Neuronal stem cell (in vitro differentiated cells): ENCODE data around the gene SERPINB6.

Experiments used
- DNase-seq: peaks from one replicate; pipeline ENCODE4 v3.0.0-alpha.2; 2013; ENCODE audit warnings: low spot score
- H2AFZ ChIP-seq: one replicate; pipeline ENCODE4 v1.6.1; 2013; ENCODE audit warnings: mild to moderate bottlenecking, low read length, inconsistent platforms
- H2AK5ac ChIP-seq: 2 replicates; pipeline ENCODE4 v1.6.1; 2013; ENCODE audit warnings: low read depth, mild to moderate bottlenecking, inconsistent platforms, low read length, moderate library complexity, mixed read lengths
- H2BK120ac ChIP-seq: 2 replicates; pipeline ENCODE4 v1.6.1; 2013; ENCODE audit warnings: low read depth, mild to moderate bottlenecking, inconsistent platforms, low read length, moderate library complexity, mixed read lengths
- H2BK12ac ChIP-seq: one replicate; pipeline ENCODE4 v1.6.1; 2013; ENCODE audit warnings: low read length, inconsistent platforms
- H2BK15ac ChIP-seq: 2 replicates; pipeline ENCODE4 v1.6.1; 2013; ENCODE audit warnings: mild to moderate bottlenecking, low read length, inconsistent platforms, mixed read lengths
- H2BK5ac ChIP-seq: one replicate; pipeline ENCODE4 v1.6.1; 2013; ENCODE audit warnings: inconsistent platforms, mild to moderate bottlenecking, low read length, moderate library complexity
- H3K14ac ChIP-seq: one replicate; pipeline ENCODE4 v1.6.1; 2013; ENCODE audit warnings: low read length, inconsistent platforms
- H3K18ac ChIP-seq: 2 replicates; pipeline ENCODE4 v1.6.1; 2013; ENCODE audit warnings: low read length, inconsistent platforms
- H3K23ac ChIP-seq: 2 replicates; pipeline ENCODE4 v1.6.1; 2013; ENCODE audit warnings: low read depth, mild to moderate bottlenecking, mixed read lengths, low read length, inconsistent platforms; ENCODE audit not compliant: poor library complexity
- H3K27ac ChIP-seq: replicated peaks from 3 replicates; pipeline ENCODE4 v1.5.1; 2013; ENCODE audit warnings: low read length, inconsistent platforms
- H3K27me3 ChIP-seq, 3 experiments: 2 replicates each; pipeline ENCODE4 v1.6.1; 2013; ENCODE audit warnings: low read length in 3 of 3, mild to moderate bottlenecking in 2 of 3, inconsistent platforms in 1 of 3, low read depth in 1 of 3, mixed read lengths in 1 of 3, moderate library complexity in 1 of 3; ENCODE audit not compliant: control insufficient read depth in 3 of 3, insufficient read depth in 3 of 3
- H3K36me3 ChIP-seq, 2 donors: replicated peaks in 1 of 2; 2 replicates each; pipeline ENCODE4 v1.6.1; 2013; ENCODE audit warnings: low read length in 2 of 2; ENCODE audit not compliant: control insufficient read depth in 2 of 2, insufficient read depth in 2 of 2
- H3K4ac ChIP-seq: 2 replicates; pipeline ENCODE4 v1.6.1; 2013; ENCODE audit warnings: inconsistent platforms, mild to moderate bottlenecking, low read length, moderate library complexity
- H3K4me1 ChIP-seq, 2 donors: 1 replicate in 1 of 2; 2 replicates in 1 of 2; pipeline ENCODE4 v1.6.1; 2013; ENCODE audit warnings: low read length in 2 of 2, low read depth in 1 of 2; ENCODE audit not compliant: control insufficient read depth in 2 of 2, insufficient read depth in 1 of 2
- H3K4me2 ChIP-seq: one replicate; pipeline ENCODE4 v1.6.1; 2013; ENCODE audit warnings: mild to moderate bottlenecking, low read length, inconsistent platforms; ENCODE audit not compliant: insufficient read depth, poor library complexity, severe bottlenecking
- H3K4me3 ChIP-seq, 2 donors: 2 replicates each; pipeline ENCODE4 v1.5.1; 2013; ENCODE audit warnings: low read length in 2 of 2, mild to moderate bottlenecking in 2 of 2, inconsistent platforms in 1 of 2, moderate library complexity in 1 of 2
- H3K79me1 ChIP-seq: one replicate; pipeline ENCODE4 v1.6.1; 2013; ENCODE audit warnings: low read depth, mild to moderate bottlenecking, inconsistent platforms, low read length, moderate library complexity
- H3K9ac ChIP-seq: one replicate; pipeline ENCODE4 v1.6.1; 2013; ENCODE audit warnings: mild to moderate bottlenecking, low read depth, low read length, inconsistent platforms; ENCODE audit not compliant: poor library complexity
- H3K9me3 ChIP-seq, 2 donors: replicated peaks in 1 of 2; 2 replicates each; pipeline versions ENCODE3 to v1.6.1; 2013; ENCODE audit warnings: low read length in 2 of 2, mild to moderate bottlenecking in 2 of 2, inconsistent platforms in 1 of 2, low read depth in 1 of 2, mixed read lengths in 1 of 2, moderate library complexity in 1 of 2; ENCODE audit not compliant: control insufficient read depth in 2 of 2, insufficient read depth in 1 of 2
- H4K8ac ChIP-seq: one replicate; pipeline ENCODE4 v1.6.1; 2013; ENCODE audit warnings: low read depth, mild to moderate bottlenecking, inconsistent platforms, low read length, moderate library complexity
- H4K91ac ChIP-seq: one replicate; pipeline ENCODE4 v1.6.1; 2013; ENCODE audit warnings: low read length, low read depth, mild to moderate bottlenecking, inconsistent platforms; ENCODE audit not compliant: poor library complexity
- WGBS, 2 donors: extraction: QIAGEN DNeasy Blood & Tissue Kit; methylation state at CpG; one replicate each; pipeline ENCODE4 v1.1.7; 2013; ENCODE audit warnings: missing lambda C conversion rate in 2 of 2, mixed read lengths in 1 of 2; ENCODE audit not compliant: insufficient read length in 2 of 2, insufficient replicate concordance in 1 of 2; ENCODE audit errors: extremely low coverage in 2 of 2; 5-methylcytosine and 5-hydroxymethylcytosine counted together

SERPINB6 gene

GRCh38 chr6:2900221-2900807 lies 71.1 kb downstream of the SERPINB6 start:
- H2BK12ac ChIP-seq, result no peak overlapping the region
- H3K23ac ChIP-seq, result no peak overlapping the region
- H3K4me3 ChIP-seq, result peak overlapping the region in 1 of 2 donors; percentile 3
- no peak overlapping the region for H3K4me2 ChIP-seq
- no peak overlapping the region for H2AFZ ChIP-seq
- H3K4me1 ChIP-seq, result peaks cover 12 to 25% of the 10 kb centered on the region in 2 donors
- no peak overlapping the region for H2BK15ac ChIP-seq
- DNase-seq, result no peak
- H2BK120ac ChIP-seq, result no peak overlapping the region
- H3K27ac ChIP-seq, result no peak overlapping the region
- H3K79me1 ChIP-seq, result no peaks in the 10 kb centered on the region
- no peak overlapping the region for H3K9ac ChIP-seq
- no peaks in the 10 kb centered on the region for H3K9me3 ChIP-seq
- no CpG with 5 or more reads among the region's 15 CpGs for WGBS, 2 donors
- peaks cover 2 to 27% (median 11%) of the 10 kb centered on the region in 3 experiments for H3K27me3 ChIP-seq
- no peak overlapping the region for H2BK5ac ChIP-seq
- H3K36me3 ChIP-seq, result no peaks in the 10 kb centered on the region
- H2AK5ac ChIP-seq, result no peak overlapping the region
- H4K8ac ChIP-seq, result no peak overlapping the region
- H3K18ac ChIP-seq, result no peak overlapping the region
- no peak overlapping the region for H3K4ac ChIP-seq
- no peak overlapping the region for H3K14ac ChIP-seq
- H4K91ac ChIP-seq, result no peak overlapping the region

- DNase-seq, result no peak
- Histone ChIP-seq H3K27ac (no peak overlapping the region), H3K36me3 (no peaks in the 10 kb centered on the region), H2BK12ac (no peak overlapping the region), H3K4me2 (no peak overlapping the region), H3K4me1 (peaks cover 12 to 25% of the 10 kb centered on the region in 2 donors), H2AK5ac (no peak overlapping the region), H3K4ac (no peak overlapping the region), H3K14ac (no peak overlapping the region), H3K79me1 (no peaks in the 10 kb centered on the region), H3K4me3 (no peak overlapping the region), H3K9ac (no peak overlapping the region), H4K8ac (no peak overlapping the region), H3K9me3 (no peaks in the 10 kb centered on the region), H2BK120ac (no peak overlapping the region), H3K18ac (no peak overlapping the region), H2BK5ac (no peak overlapping the region), H4K91ac (no peak overlapping the region), H2AFZ (no peak overlapping the region), H3K23ac (no peak overlapping the region), H2BK15ac (no peak overlapping the region), H3K27me3 (peaks cover 2 to 22% (median 11%) of the 10 kb centered on the region in 3 experiments)
- no CpG with 5 or more reads among the region's 6 CpGs for WGBS, 2 donors
These were observed 71.8 kb downstream of the SERPINB6 start for GRCh38 chr6:2899596-2899995.
